ENCODE measurements around the gene PMCH.
"Not testable (repeated sequence)": the region's sequence is repeated elsewhere in the genome, so short reads cannot be mapped to it uniquely, and the experiment has no call there.

PMCH gene, protein sequence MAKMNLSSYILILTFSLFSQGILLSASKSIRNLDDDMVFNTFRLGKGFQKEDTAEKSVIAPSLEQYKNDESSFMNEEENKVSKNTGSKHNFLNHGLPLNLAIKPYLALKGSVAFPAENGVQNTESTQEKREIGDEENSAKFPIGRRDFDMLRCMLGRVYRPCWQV

GRCh38 chr12:102197789-102198188 is at the start of gene PMCH:
Gene PMCH, minus strand, starts transcription at chr12:102197833. Its CDS starts 63 bp downstream, at chr12:102197770.
- no peak for DNase-seq (ENCODE audit: low read depth in 2 of 2)

DNA sequence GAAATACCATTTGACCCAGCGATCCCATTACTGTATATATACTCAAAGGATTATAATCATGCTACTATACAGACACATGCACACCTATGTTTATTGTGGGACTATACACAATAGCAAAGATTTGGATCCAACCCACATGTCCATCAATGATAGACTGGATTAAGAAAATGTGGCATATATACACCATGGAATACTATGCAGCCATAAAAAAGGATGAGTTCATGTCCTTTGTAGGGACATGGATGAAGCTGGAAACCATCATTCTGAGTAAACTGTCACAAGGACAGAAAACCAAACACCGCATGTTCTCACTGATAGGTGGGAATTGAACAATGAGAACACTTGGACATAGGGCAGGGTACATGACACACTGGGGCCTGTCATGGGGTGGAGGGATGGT is 43.2 kb upstream of the PMCH start:
- not testable (repeated sequence) for DNase-seq (ENCODE audit: low read depth in 2 of 2)

- DNase-seq (ENCODE audit: low read depth in 2 of 2) = no peak
Observed at GRCh38 chr12:102234599-102234998, 37.0 kb upstream of the PMCH start.

- DNase-seq (ENCODE audit: low read depth in 2 of 2) = no peak
Observed at GRCh38 chr12:102232446-102232845, 34.8 kb upstream of the PMCH start.

GRCh38 chr12:102232036-102232435 is 34.4 kb upstream of the PMCH start:
- no peak for DNase-seq (ENCODE audit: low read depth in 2 of 2)

DNA sequence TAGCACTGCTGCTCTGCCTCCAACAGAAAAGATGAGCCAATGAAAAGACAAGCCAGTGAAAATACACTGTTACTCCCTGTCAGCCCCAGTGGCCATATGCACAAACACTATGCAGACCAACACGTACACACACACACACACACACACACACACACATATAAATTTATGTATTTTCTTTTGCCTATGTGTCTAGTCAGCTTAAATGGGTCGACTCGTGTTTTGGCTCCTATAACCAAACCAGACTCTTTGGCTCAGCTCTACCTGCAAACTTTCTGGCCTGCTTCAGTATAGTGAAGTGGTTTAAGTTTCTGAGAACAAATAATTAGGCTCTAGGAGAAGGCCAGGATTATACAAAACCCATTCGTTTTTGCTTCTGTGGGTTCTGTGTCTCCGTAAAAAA is 30.3 kb upstream of the PMCH start:
- no peak for DNase-seq (ENCODE audit: low read depth in 2 of 2)

- no peak for DNase-seq (ENCODE audit: low read depth in 2 of 2)
Observed at GRCh38 chr12:102220736-102221135, 23.1 kb upstream of the PMCH start.

DNA sequence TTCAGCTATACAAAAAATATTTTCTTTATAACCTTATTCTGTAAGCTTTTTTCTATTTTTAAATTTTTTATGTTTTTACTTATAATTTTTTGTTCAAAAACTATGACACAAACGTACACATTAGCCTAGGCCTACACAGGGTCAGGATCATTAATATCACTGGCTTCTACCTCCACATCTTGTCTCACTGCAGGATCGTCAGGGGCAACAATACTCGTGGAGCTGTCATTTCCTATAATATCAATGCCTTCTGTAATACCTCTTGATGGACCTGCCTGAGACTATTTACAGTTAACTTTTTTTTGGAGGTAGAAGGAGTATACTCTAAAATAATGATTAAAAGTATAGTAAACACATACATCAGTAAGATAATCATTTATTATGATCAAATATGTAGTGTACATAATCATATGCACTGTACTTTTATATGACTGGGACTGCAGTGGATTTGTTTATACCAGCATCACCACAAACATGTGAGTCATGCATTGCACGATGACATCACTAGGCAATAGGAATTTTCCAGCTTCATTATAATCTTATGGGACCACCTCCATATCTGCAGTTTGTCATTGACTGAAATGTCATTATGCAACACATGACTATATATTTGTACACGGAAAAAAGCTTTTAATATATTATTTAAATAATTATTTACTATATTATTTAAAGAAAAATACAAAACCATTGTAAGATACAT is 18.5 kb upstream of the PMCH start:
- no peak for DNase-seq (ENCODE audit: low read depth in 2 of 2)

GRCh38 chr12:102204025-102204424 is 6.4 kb upstream of the PMCH start:
- DNase-seq (ENCODE audit: low read depth in 2 of 2) = no peak

DNA sequence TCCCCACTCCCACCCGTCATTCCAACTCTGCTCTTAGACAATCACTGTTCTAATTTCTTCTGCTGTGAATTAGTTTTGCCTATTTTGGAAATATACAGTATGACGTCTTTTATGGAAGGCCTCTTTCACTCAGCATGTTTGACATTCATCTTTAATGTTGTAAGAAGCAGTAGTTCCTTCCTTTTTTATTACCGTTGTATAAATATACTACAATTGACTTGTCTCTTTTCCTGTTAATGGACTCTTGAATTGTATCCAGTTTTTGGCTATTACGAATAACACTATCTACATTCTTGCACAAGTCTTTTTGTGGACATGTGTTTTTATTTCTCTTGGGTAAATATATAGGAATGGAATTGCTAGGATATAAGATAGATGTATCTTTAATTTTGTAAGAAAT is 4.9 kb upstream of the PMCH start:
- DNase-seq (ENCODE audit: low read depth in 2 of 2) = no peak

DNA sequence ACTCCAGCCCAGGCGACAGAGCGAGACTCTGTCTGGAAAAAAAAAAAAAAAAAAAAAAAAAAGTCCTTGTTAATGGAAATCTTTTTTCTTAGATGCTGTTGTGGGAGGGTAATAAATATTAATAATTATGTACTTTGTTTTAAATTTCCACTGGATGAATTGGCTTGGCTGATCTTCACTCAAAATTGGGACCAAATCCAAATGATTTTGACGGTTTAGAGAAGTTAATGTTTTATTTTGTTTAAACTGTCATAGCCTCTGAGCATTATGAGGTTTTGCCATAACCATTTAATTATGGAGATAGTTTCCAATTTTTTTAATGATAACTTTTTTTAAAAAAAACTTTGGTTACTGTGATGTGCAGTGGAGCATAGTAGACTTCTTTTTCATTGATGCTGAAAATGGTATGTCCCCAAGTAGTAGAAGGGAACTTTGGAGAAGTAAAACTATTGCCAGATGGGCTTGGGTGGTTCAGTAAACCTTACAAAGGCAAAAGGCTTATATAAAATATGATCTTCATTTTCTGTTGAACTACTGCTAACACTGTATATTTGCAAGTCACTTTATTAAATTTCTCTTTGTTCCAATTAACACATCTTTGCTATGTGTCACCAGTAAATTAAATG is 3.9 kb upstream of the PMCH start:
- DNase-seq (ENCODE audit: low read depth in 2 of 2) = no peak

GRCh38 chr12:102195826-102196225 is 1.8 kb downstream of the PMCH start:
- DNase-seq (ENCODE audit: low read depth in 2 of 2) = no peak

- DNase-seq (ENCODE audit: low read depth in 2 of 2) = no peak
Observed at GRCh38 chr12:102182635-102183034, 15.0 kb downstream of the PMCH start.

DNA sequence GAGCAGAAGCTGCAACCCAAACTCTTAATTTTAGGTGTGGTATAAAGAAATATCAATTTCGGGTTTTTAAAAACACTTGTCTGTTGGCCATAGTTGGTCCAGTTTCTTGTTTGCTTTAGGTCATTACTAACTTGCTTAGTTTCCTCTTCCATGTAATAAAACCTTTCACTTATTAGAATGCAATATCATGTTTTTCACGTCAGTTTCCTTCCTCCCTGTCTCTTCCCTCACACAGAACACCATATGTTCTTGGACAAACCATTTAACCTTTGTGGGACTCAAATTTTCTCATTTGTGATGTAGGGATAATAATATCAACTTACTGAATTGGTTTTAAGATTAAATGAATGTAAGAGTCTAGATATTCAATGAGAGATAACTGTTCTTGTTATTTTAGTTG is 22.9 kb downstream of the PMCH start:
- DNase-seq (ENCODE audit: low read depth in 2 of 2) = no peak

DNA sequence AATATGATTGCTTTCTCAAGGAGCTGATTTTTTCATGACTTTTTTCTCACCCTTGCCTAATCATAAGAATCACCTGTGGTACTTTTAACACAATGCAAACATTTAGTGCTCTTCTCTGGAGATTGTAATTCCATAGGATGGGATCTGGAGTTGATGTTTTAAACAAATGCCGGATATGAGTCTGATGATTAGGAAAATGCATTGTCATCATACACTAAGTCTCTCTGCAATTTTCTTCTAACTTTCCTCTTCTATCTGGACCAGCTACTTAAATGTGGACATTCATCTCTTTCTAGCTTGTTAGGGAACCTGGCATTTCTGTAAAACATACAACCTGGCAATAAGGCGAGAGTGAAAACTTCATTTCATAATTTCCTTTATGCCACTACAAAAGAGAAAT is 23.5 kb downstream of the PMCH start:
- no peak for DNase-seq (ENCODE audit: low read depth in 2 of 2)

- no peak for DNase-seq (ENCODE audit: low read depth in 2 of 2)
Observed at GRCh38 chr12:102172436-102172835, 25.2 kb downstream of the PMCH start.

GRCh38 chr12:102171951-102172350 is 25.7 kb downstream of the PMCH start:
- DNase-seq (ENCODE audit: low read depth in 2 of 2) = no peak

DNA sequence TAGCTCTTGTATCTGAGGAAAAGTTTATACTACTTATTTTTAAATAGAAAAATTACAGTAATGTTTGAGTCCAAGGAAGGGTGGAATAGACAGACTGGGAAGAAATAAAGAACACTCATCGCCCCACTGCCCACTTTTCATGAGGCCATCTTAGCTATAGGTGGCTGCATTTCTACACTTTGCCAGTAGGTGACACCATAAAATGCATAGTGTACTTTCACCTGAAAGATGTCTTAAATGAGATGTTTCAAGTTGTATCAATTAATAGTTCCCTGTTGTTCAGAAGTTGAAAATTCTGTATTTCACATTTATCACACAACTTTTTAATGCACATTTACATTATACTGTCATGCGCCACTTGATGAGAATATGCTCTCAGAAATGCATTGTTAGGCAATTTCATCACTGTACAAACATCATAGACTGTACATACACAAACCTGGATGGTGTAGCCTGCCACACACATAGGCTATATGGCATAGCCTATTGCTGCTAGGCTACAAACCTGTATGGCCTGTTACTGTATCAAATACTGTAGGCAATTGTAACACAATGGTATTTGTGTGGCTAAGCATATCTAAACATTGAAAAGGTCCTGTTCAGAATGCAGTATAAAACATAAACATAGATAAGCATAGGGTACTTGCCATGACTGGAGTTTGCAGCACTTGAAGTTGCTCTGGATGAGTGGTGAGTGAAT is 27.6 kb downstream of the PMCH start:
- no peak for DNase-seq (ENCODE audit: low read depth in 2 of 2)

- no peak for DNase-seq (ENCODE audit: low read depth in 2 of 2)
Observed at GRCh38 chr12:102167821-102168604, 29.6 kb downstream of the PMCH start.

DNA sequence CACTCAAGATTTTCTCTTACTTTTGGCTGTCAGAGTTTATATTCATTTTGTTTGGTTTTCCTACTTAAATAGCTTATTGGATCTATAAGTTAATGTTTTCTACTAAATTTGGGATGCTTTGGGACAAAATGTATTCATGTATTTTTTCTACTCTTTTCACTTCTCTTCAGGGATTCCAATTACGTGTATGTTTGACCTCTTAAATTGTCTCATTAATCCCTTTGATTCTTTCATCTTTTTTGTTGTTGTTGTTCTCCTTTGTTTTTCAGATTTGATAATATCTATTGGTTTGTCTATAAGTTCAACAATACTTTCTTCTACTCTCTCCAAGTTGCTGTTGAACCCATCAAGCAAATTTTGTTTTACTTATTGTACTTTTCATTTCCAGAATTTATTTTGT is 34.2 kb downstream of the PMCH start:
- DNase-seq (ENCODE audit: low read depth in 2 of 2) = no peak

GRCh38 chr12:102155206-102155605 is 42.4 kb downstream of the PMCH start:
- not testable (repeated sequence) for DNase-seq (ENCODE audit: low read depth in 2 of 2)

GRCh38 chr12:102147062-102147587 is 50.5 kb downstream of the PMCH start:
- not testable (repeated sequence) for DNase-seq (ENCODE audit: low read depth in 2 of 2)

All from stimulated activated CD8-positive, alpha-beta memory T cell treated with anti-CD3 and anti-CD28 coated beads, Interleukin-2, amount 100 ng/mL, for 1 hour (primary cell).